ENCODE data around the gene LMAN1L.

LMAN1L gene

GRCh38 chr15:74817370-74817737 is 4.7 kb downstream of the LMAN1L start:
- FAIRE-seq, result no peak

- no peak for FAIRE-seq
Observed at GRCh38 chr15:74820056-74820455, 7.4 kb downstream of the LMAN1L start.

GRCh38 chr15:74821091-74821789 is 8.6 kb downstream of the LMAN1L start:
- no peak for FAIRE-seq

- no peak for FAIRE-seq
Observed at GRCh38 chr15:74821790-74822158, 9.1 kb downstream of the LMAN1L start.

- no peak for FAIRE-seq
Observed at GRCh38 chr15:74822233-74822632, 9.6 kb downstream of the LMAN1L start.

- FAIRE-seq, result no peak
Observed at GRCh38 chr15:74823324-74823723, 10.7 kb downstream of the LMAN1L start.

- FAIRE-seq, result no peak
Observed at GRCh38 chr15:74824976-74825375, 12.3 kb downstream of the LMAN1L start.

- FAIRE-seq, result no peak
Observed at GRCh38 chr15:74825866-74826265, 13.2 kb downstream of the LMAN1L start.

GRCh38 chr15:74826364-74826819 is 13.8 kb downstream of the LMAN1L start, which contains the start of gene CPLX3:
Gene CPLX3, plus strand, starts transcription at chr15:74826627. Its CDS starts 77 bp downstream, at chr15:74826704.
- FAIRE-seq, result no peak

GRCh38 chr15:74826921-74827320 is 14.3 kb downstream of the LMAN1L start:
- FAIRE-seq, result no peak

- FAIRE-seq, result no peak
Observed at GRCh38 chr15:74827614-74828013, 15.0 kb downstream of the LMAN1L start.

- no peak for FAIRE-seq
Observed at GRCh38 chr15:74828835-74829234, 16.2 kb downstream of the LMAN1L start.

GRCh38 chr15:74829486-74829885 is 16.9 kb downstream of the LMAN1L start:
- no peak for FAIRE-seq

GRCh38 chr15:74829991-74830390 is 17.4 kb downstream of the LMAN1L start:
- no peak for FAIRE-seq

- no peak for FAIRE-seq
Observed at GRCh38 chr15:74830868-74831267, 18.2 kb downstream of the LMAN1L start.

GRCh38 chr15:74831813-74832495 is 19.3 kb downstream of the LMAN1L start:
- FAIRE-seq, result no peak

- no peak for FAIRE-seq
Observed at GRCh38 chr15:74832826-74833225, 20.2 kb downstream of the LMAN1L start.

GRCh38 chr15:74833376-74834107 is 20.9 kb downstream of the LMAN1L start:
- FAIRE-seq, result no peak

- FAIRE-seq, result no peak
Observed at GRCh38 chr15:74835312-74835823, 22.7 kb downstream of the LMAN1L start.

- FAIRE-seq, result no peak
Observed at GRCh38 chr15:74836846-74837245, 24.2 kb downstream of the LMAN1L start.

GRCh38 chr15:74837482-74838136 is 25.0 kb downstream of the LMAN1L start:
- FAIRE-seq, result no peak

- no peak for FAIRE-seq
Observed at GRCh38 chr15:74838137-74838516, 25.5 kb downstream of the LMAN1L start.
